Stimulated activated CD8-positive, alpha-beta memory T cell treated with anti-CD3 and anti-CD28 coated beads, Interleukin-12 subunit alpha, Interleukin-12 subunit beta, amount 100 ng/mL, for 24 hours (primary cell): Measurements from ENCODE around the gene RPS6KA5.

Experiments used
- DNase-seq: peaks from one replicate; pipeline ENCODE4 v3.0.0-alpha.2; 2020; ENCODE audit errors: extremely low read depth

The RPS6KA5 gene

GRCh38 chr14:90808759-90809529, 251.5 kb downstream of the RPS6KA5 start:
- DNase-seq: no peak

GRCh38 chr14:90807060-90807459, 253.4 kb downstream of the RPS6KA5 start:
- no peak for DNase-seq

GRCh38 chr14:90805662-90806540, 254.5 kb downstream of the RPS6KA5 start:
- no peak for DNase-seq

GRCh38 chr14:90805084-90805391, 255.4 kb downstream of the RPS6KA5 start:
- DNase-seq: no peak

GRCh38 chr14:90804292-90805083, 256.0 kb downstream of the RPS6KA5 start:
- DNase-seq: no peak

GRCh38 chr14:90803249-90803648, 257.2 kb downstream of the RPS6KA5 start:
- DNase-seq: no peak

- DNase-seq: no peak
Measured at GRCh38 chr14:90799420-90799819, 261.0 kb downstream of the RPS6KA5 start.

- no peak for DNase-seq
Measured at GRCh38 chr14:90797919-90798318, 262.5 kb downstream of the RPS6KA5 start.
